ENCODE data around the gene NMT1. TPM values are rescaled to one million over a fixed set of nuclear protein-coding genes. Genes with fewer than 3 reads are reported as not detected.

NMT1 gene
- total RNA-seq, 1 experiment from 2014 or later: 173 TPM

GRCh38 chr17:45143767-45144198 lies 82.7 kb downstream of the NMT1 start:
- CTCF ChIA-PET: interaction anchor here (10.2 kb wide), 1 partner anchor 7 kb away, joined by 131 read pairs; the partner anchor contains the start of gene ACBD4
- Histone ChIP-seq H3K36me3 (ENCODE audit: control insufficient read depth in 1 of 2, insufficient read depth in 2 of 2, low read length in 2 of 2) (no peaks in the 10 kb centered on the region), H3K79me2 (ENCODE audit: insufficient read depth, low read length) (peaks cover 4% of the 10 kb centered on the region), H4K20me1 (ENCODE audit: insufficient read depth) (no peaks in the 10 kb centered on the region), H3K4me3 (replicated peaks in 1 of 2; ENCODE audit: low read depth in 1 of 2, low read length in 2 of 2) (no peak overlapping the region), H3K27ac (ENCODE audit: low read depth, low read length) (no peak overlapping the region), H2AFZ (ENCODE audit: low read depth, low read length, poor library complexity, severe bottlenecking) (no peak overlapping the region), H3K4me1 (ENCODE audit: control insufficient read depth in 1 of 2, insufficient read depth in 2 of 2, low read length in 2 of 2) (peaks cover 7 to 23% of the 10 kb centered on the region in 2 experiments), H3K27me3 (ENCODE audit: insufficient read depth, low read length) (no peaks in the 10 kb centered on the region), H3K4me2 (ENCODE audit: low read length) (no peak overlapping the region), H3K9me3 (ENCODE audit: control insufficient read depth in 1 of 2, insufficient read depth in 1 of 2, low read depth in 1 of 2, low read length in 2 of 2) (no peaks in the 10 kb centered on the region), H3K9me2 (ENCODE audit: insufficient read depth) (no peaks in the 10 kb centered on the region), H3K9ac (ENCODE audit: low read length) (no peak overlapping the region)
- BruUV-seq (replicated peaks): no TSS peak
- DNase-seq (ENCODE audit: low read depth, low spot score) (no peak), ATAC-seq (no peak)
- no peak for TF ChIP-seq CBX3 (IDR thresholded peaks at IDR 0.05; ENCODE audit: low read depth)
- no peak for TF ChIP-seq SP1 (IDR thresholded peaks at IDR 0.05; ENCODE audit: low read depth)
- no peak for TF ChIP-seq CEBPB (IDR thresholded peaks at IDR 0.05; ENCODE audit: low read depth)
- TF ChIP-seq RAD21 (IDR thresholded peaks at IDR 0.05; ENCODE audit: low read depth): no peak
- no peak for TF ChIP-seq EGR1 (IDR thresholded peaks at IDR 0.05; ENCODE audit: low read depth)
- TF ChIP-seq ZFX (IDR thresholded peaks at IDR 0.05): no peak
- no peak for TF ChIP-seq POLR2A (IDR thresholded peaks at IDR 0.05; ENCODE audit: borderline replicate concordance, extremely low read depth, insufficient read depth, insufficient read length)
- no peak for TF ChIP-seq ZNF274 (IDR thresholded peaks at IDR 0.05; ENCODE audit: low read depth, low read length)
- TF ChIP-seq YY1 (IDR thresholded peaks at IDR 0.05; ENCODE audit: extremely low read depth, insufficient replicate concordance, low read depth, low read length): no peak
- TF ChIP-seq ELF1 (IDR thresholded peaks at IDR 0.05; ENCODE audit: borderline replicate concordance, low read depth): no peak
- TF ChIP-seq SIN3A (IDR thresholded peaks at IDR 0.05; ENCODE audit: low read depth): no peak
- TF ChIP-seq MAX (IDR thresholded peaks at IDR 0.05): no peak
- RAD21 ChIA-PET (ENCODE audit: low non-redundant PET in 1 of 2, low total read pairs in 2 of 2, uncharacterized antibody in 2 of 2, unreplicated experiment in 2 of 2): no interaction called here
- intact Hi-C loops (cut with micrococcal nuclease): no loop called here
- POLR2A ChIA-PET: no interaction called here

Measured in HCT116 (cell line).